A549 (cell line): ENCODE data around the gene PLK5. TPM values are rescaled to one million over a fixed set of nuclear protein-coding genes. Genes with fewer than 3 reads are reported as not detected.
A peak's percentile ranks its signal among the peaks of the same experiment; 100 is the strongest.

Source experiments
- ATAC-seq, 2 experiments: fragments of 200-7000 bp in 1 of 2; fragments of >200 bp in 1 of 2; cut with Nextera tagmentation in 1 of 2; cut with Tn5 transposase in 1 of 2; 3 replicates each; pipeline versions ENCODE4 v1.8.0 to v1.9.1; 2018 to 2020; ENCODE audit warnings: mild to moderate bottlenecking in 1 of 2, moderate library complexity in 1 of 2
- CTCF ChIA-PET: fragments of 300-600 bp; sonication (Branson Sonifier 250); formaldehyde crosslinking; extraction: SDS; loops from one replicate; lab custom pipeline; 2021; ENCODE audit warnings: antibody characterized with exemption, inconsistent platforms; lab: Yijun Ruan, JAX
- POLR2A ChIA-PET: fragments of 350-600 bp; formaldehyde crosslinking; extraction: SDS; loops from one replicate; lab custom pipeline; 2021; ENCODE audit warnings: antibody characterized with exemption, inconsistent platforms; lab: Yijun Ruan, JAX
- DNase-seq, 2 experiments: peaks; one replicate each; pipeline versions ENCODE4 v3.0.0 to v3.0.0-alpha.2; 2011 to 2016; ENCODE audit warnings: low read depth in 1 of 2, low spot score in 1 of 2
- FAIRE-seq: peaks from 2 replicates; lab custom pipeline; 2011; peaks lifted over from hg19 to GRCh38; lab: Jason Lieb, UNC
- H3K27ac ChIP-seq, 2 experiments: fragments of >200 bp; sonication (Bioruptor Twin); formaldehyde crosslinking; 3 replicates each; pipeline ENCODE4 v1.5.1; 2016 to 2017
- H3K4me1 ChIP-seq: fragments of >200 bp; sonication (Bioruptor Twin); formaldehyde crosslinking; 3 replicates; pipeline ENCODE4 v1.6.1; 2016
- H3K4me2 ChIP-seq: fragments of >200 bp; sonication (Bioruptor Twin); formaldehyde crosslinking; 3 replicates; pipeline ENCODE4 v1.6.1; 2016
- H3K4me3 ChIP-seq: fragments of >200 bp; sonication (Bioruptor Twin); formaldehyde crosslinking; 3 replicates; pipeline ENCODE4 v1.5.1; 2016
- H3K9me3 ChIP-seq: fragments of >200 bp; sonication (Bioruptor Twin); formaldehyde crosslinking; 3 replicates; pipeline ENCODE4 v1.6.1; 2016
- BHLHE40 ChIP-seq: IDR thresholded peaks from 2 replicates; pipeline ENCODE4 v1.6.1; 2012; ENCODE audit warnings: low read depth, low read length, inconsistent platforms
- CBX2 ChIP-seq: fragments of 200-600 bp; sonication (generic); IDR thresholded peaks from 2 replicates; pipeline ENCODE4 v1.6.1; 2016; ENCODE audit warnings: low read depth, mild to moderate bottlenecking, borderline replicate concordance
- CHD2 ChIP-seq: fragments of 150-350 bp; IDR thresholded peaks from 2 replicates; pipeline ENCODE4 v1.6.1; 2014; ENCODE audit warnings: low read length; ENCODE audit not compliant: partially characterized antibody
- EHMT2 ChIP-seq: fragments of 200-600 bp; sonication (generic); IDR thresholded peaks from 2 replicates; pipeline ENCODE4 v1.6.1; 2016; ENCODE audit warnings: antibody characterized with exemption, low read depth, mild to moderate bottlenecking, moderate library complexity
- JUN ChIP-seq, 2 experiments: fragments of >200 bp; sonication (Bioruptor Twin); formaldehyde crosslinking; IDR thresholded peaks; 2 replicates in 1 of 2; 3 replicates in 1 of 2; pipeline ENCODE4 v1.6.1; 2016 to 2017
- JUNB ChIP-seq: fragments of >200 bp; sonication (Bioruptor Twin); formaldehyde crosslinking; IDR thresholded peaks from 2 replicates; pipeline ENCODE4 v1.6.1; 2016
- KDM1A ChIP-seq: fragments of 200-600 bp; sonication (generic); IDR thresholded peaks from 2 replicates; pipeline ENCODE4 v1.6.1; 2016; ENCODE audit warnings: low read depth, mild to moderate bottlenecking
- KDM5A ChIP-seq: fragments of 200-600 bp; sonication (generic); IDR thresholded peaks from 2 replicates; pipeline ENCODE4 v1.6.1; 2016; ENCODE audit warnings: antibody characterized with exemption, mild to moderate bottlenecking
- MAFK ChIP-seq: fragments of 450-650 bp; IDR thresholded peaks from 2 replicates; pipeline ENCODE4 v1.6.1; 2014; ENCODE audit not compliant: partially characterized antibody
- MAZ ChIP-seq: fragments of 150-350 bp; IDR thresholded peaks from 2 replicates; pipeline ENCODE4 v1.6.1; 2014; ENCODE audit warnings: antibody characterized with exemption, low read depth, low read length, borderline replicate concordance
- NPAS2 ChIP-seq: fragments of 250-450 bp; sonication (Bioruptor Pico); IDR thresholded peaks from 2 replicates; pipeline ENCODE4 v1.8.0; 2022; ENCODE audit warnings: mild to moderate bottlenecking, moderate library complexity, borderline replicate concordance
- RARB ChIP-seq: fragments of 250-450 bp; sonication (Bioruptor Pico); IDR thresholded peaks from 2 replicates; pipeline ENCODE4 v1.8.0; 2021; ENCODE audit warnings: mild to moderate bottlenecking, moderate library complexity
- RCOR1 ChIP-seq: fragments of 150-350 bp; IDR thresholded peaks from 2 replicates; pipeline ENCODE4 v1.6.1; 2014; ENCODE audit warnings: antibody characterized with exemption, low read length, low read depth
- RNF2 ChIP-seq: fragments of 200-600 bp; sonication (generic); IDR thresholded peaks from 2 replicates; pipeline ENCODE4 v1.6.1; 2016; ENCODE audit warnings: low read depth, mild to moderate bottlenecking, antibody characterized with exemption, moderate library complexity, borderline replicate concordance
- TFCP2L1 ChIP-seq: fragments of 250-450 bp; sonication (Bioruptor Pico); IDR thresholded peaks from 2 replicates; pipeline ENCODE4 v1.5.0; 2021; ENCODE audit warnings: mild to moderate bottlenecking
- ZC3H11A ChIP-seq: fragments of 450-650 bp; IDR thresholded peaks from 2 replicates; pipeline ENCODE4 v1.6.1; 2014; ENCODE audit warnings: antibody characterized with exemption, mild to moderate bottlenecking
- WGBS: methylation state at CpG from one replicate; pipeline ENCODE4 v1.1.6; 2017; ENCODE audit errors: missing lambda C conversion rate; 5-methylcytosine and 5-hydroxymethylcytosine counted together
- polyA plus RNA-seq, 4 experiments: library from polyadenylated mRNA; depleted of rRNA in 3 of 4; stranded (reverse); fragments of >200 nt; fragmentation: RNase III in 1 of 4; extraction: RNeasy Plus Mini Kit Qiagen cat#74134 plus additional on column Dnase treatment in 1 of 4; gene quantifications; 2 replicates in 3 of 4; 3 replicates in 1 of 4; pipeline ENCODE4 v1.2.3, GENCODE V29; 2011 to 2017
- TF ChIP-seq, protein P1 (sequence below): IDR thresholded peaks from 2 replicates; pipeline ENCODE4 v1.6.1; 2012; ENCODE audit warnings: low read depth, borderline replicate concordance
- TF ChIP-seq, protein P2 (sequence below): IDR thresholded peaks from 2 replicates; pipeline ENCODE4 v1.6.1; 2012
- TF ChIP-seq, protein P3 (sequence below): fragments of >200 bp; sonication (Bioruptor Twin); formaldehyde crosslinking; IDR thresholded peaks from 2 replicates; pipeline ENCODE4 v1.6.1; 2016
- TF ChIP-seq, protein P4 (sequence below): fragments of 150-350 bp; IDR thresholded peaks from 2 replicates; pipeline ENCODE4 v1.6.1; 2014; ENCODE audit warnings: low read depth, mild to moderate bottlenecking, low read length
- TF ChIP-seq, protein P5 (sequence below): fragments of >200 bp; sonication (Bioruptor Twin); formaldehyde crosslinking; IDR thresholded peaks from 3 replicates; pipeline ENCODE4 v1.6.1; 2016
- TF ChIP-seq, protein P6 (sequence below): fragments of 250-450 bp; sonication (Bioruptor Pico); IDR thresholded peaks from 2 replicates; pipeline ENCODE4 v1.5.0; 2021; ENCODE audit warnings: mild to moderate bottlenecking, moderate library complexity, borderline replicate concordance

Gene PLK5
- polyA plus RNA-seq, 2 of the 4 experiments (the other 2 are of a cell fraction): not detected

DNA sequence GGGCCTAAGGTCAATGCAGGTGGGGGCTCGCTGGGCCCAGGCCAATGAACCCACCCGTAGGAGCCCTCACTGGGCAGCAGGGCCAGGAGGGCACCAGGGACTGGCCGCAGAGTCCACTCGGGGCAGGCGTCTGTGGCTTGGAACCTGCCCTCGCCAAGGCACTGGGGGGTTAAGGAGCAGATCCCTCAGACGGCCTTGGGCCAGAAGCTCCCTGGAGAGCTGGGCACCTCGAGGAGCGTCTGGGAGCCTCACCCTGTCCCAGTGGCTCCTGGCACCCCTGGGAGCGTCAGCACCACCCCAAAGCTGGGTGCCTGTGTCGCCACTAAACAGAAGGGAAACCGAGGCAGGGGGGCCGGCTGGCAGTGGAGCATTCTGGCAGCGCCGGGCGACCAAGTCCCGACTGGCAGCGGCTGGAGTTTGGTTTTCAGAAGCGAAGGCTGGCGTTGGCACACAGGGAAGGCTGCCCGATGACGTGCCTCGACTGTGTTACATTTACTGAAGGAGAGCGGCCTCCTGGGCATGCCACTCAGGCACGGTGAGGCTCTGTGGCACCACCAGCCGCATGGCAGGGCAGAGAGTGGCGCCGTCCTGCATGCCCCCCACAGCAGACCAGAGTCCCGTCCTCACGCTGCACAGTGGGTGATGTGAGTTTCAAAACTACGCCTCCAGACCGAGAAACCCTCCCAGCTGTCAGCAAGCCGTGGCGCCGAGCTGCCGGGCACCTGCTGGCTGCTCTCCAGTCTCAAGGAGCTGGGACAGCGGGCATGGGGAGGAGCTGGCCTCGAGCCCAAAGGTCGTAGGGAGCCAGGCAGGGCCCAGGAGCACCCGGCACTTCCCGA lies 53.4 kb downstream of the PLK5 start:
- H3K4me2 ChIP-seq: no peak overlapping the region
- DNase-seq (no peak), FAIRE-seq (no peak), ATAC-seq (peak in 1 of 2 experiments; percentile 12; a peak in 3 of 6 replicates)
- no peaks in the 10 kb centered on the region for H3K4me1 ChIP-seq
- TF ChIP-seq RARB (no peak), NPAS2 (CRISPR knock-in tag) (no peak), KDM1A (no peak), TFCP2L1 (no peak), CBX2 (no peak), ZC3H11A (no peak), RNF2 (no peak), BHLHE40 (no peak), KDM5A (no peak), RCOR1 (no peak)
- TF ChIP-seq, protein P1, sequence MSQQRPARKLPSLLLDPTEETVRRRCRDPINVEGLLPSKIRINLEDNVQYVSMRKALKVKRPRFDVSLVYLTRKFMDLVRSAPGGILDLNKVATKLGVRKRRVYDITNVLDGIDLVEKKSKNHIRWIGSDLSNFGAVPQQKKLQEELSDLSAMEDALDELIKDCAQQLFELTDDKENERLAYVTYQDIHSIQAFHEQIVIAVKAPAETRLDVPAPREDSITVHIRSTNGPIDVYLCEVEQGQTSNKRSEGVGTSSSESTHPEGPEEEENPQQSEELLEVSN: no peak
- TF ChIP-seq, protein P2, sequence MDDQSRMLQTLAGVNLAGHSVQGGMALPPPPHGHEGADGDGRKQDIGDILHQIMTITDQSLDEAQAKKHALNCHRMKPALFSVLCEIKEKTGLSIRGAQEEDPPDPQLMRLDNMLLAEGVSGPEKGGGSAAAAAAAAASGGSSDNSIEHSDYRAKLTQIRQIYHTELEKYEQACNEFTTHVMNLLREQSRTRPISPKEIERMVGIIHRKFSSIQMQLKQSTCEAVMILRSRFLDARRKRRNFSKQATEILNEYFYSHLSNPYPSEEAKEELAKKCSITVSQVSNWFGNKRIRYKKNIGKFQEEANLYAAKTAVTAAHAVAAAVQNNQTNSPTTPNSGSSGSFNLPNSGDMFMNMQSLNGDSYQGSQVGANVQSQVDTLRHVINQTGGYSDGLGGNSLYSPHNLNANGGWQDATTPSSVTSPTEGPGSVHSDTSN: no peak
- TF ChIP-seq, protein P3, sequence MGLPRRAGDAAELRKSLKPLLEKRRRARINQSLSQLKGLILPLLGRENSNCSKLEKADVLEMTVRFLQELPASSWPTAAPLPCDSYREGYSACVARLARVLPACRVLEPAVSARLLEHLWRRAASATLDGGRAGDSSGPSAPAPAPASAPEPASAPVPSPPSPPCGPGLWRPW: no peak
- TF ChIP-seq, protein P4, sequence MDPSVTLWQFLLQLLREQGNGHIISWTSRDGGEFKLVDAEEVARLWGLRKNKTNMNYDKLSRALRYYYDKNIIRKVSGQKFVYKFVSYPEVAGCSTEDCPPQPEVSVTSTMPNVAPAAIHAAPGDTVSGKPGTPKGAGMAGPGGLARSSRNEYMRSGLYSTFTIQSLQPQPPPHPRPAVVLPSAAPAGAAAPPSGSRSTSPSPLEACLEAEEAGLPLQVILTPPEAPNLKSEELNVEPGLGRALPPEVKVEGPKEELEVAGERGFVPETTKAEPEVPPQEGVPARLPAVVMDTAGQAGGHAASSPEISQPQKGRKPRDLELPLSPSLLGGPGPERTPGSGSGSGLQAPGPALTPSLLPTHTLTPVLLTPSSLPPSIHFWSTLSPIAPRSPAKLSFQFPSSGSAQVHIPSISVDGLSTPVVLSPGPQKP: no peak
- 85% methylated on average over 32 of the region's 41 CpGs for WGBS
- ChIA-PET CTCF (interaction anchor here (1.5 to 2.0 kb wide), 2 partner anchors 14 to 31 kb away, joined by 5 to 7 read pairs; no protein-coding TSS in a partner anchor), POLR2A (interaction anchor here (0.6 kb wide), 1 partner anchor 11 kb away, joined by 3 read pairs; no protein-coding TSS in a partner anchor)
- no peaks in the 10 kb centered on the region for H3K9me3 ChIP-seq
- no peak overlapping the region for H3K27ac ChIP-seq
- H3K4me3 ChIP-seq: no peak overlapping the region

DNA sequence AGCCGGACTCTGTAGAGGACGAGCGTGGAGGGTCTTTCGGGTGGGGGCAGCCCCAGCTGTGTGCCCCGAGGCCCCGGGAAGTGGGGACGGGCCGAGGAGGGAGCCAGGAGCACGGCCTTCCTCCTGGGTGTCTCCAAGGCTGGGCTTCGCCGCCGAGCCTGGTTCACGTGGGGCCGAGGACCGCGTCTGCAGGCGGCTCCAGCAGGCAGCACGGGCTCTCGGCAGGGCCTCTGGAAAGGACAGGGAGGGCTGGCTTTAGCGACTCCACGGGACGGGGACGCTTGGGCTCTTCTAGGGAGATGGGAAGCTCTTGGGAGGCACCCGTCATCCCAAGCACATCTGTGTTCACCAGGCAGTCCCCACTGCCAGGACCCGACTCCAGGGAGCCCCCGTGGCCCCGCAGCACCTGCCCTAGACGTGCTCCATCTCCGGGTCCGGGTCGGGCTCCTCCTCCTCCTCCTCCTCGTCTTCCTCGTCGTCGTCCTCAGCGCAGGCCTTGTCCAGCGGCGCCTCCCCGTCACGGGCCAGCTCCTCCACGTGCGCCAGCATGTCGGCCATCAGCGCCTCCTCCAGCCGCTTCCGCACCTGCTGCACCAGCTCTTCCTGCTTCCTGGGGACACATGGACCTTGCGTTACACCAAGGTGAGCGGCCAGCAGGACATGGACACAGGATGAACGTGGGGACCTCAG lies 54.2 kb downstream of the PLK5 start:
- CTCF ChIA-PET: interaction anchor here (2.0 kb wide), 1 partner anchor 32 kb away, joined by 7 read pairs; no protein-coding TSS in a partner anchor
- H3K9me3 ChIP-seq: no peaks in the 10 kb centered on the region
- no peak for FAIRE-seq
- WGBS: 94% methylated on average over 40 of the region's 49 CpGs
- H3K4me2 ChIP-seq: no peak overlapping the region
- POLR2A ChIA-PET: no interaction called here
- ATAC-seq: no peak; a peak in 1 of 6 replicates
- TF ChIP-seq EHMT2 (no peak), CHD2 (no peak), CBX2 (no peak), RCOR1 (no peak), JUN (IDR thresholded peaks at IDR 0.05) (no peak), MAFK (no peak), JUNB (no peak), MAZ (no peak)
- TF ChIP-seq, protein P5, sequence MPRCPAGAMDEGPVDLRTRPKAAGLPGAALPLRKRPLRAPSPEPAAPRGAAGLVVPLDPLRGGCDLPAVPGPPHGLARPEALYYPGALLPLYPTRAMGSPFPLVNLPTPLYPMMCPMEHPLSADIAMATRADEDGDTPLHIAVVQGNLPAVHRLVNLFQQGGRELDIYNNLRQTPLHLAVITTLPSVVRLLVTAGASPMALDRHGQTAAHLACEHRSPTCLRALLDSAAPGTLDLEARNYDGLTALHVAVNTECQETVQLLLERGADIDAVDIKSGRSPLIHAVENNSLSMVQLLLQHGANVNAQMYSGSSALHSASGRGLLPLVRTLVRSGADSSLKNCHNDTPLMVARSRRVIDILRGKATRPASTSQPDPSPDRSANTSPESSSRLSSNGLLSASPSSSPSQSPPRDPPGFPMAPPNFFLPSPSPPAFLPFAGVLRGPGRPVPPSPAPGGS: no peak
- TF ChIP-seq, protein P1: no peak
- TF ChIP-seq, protein P6, sequence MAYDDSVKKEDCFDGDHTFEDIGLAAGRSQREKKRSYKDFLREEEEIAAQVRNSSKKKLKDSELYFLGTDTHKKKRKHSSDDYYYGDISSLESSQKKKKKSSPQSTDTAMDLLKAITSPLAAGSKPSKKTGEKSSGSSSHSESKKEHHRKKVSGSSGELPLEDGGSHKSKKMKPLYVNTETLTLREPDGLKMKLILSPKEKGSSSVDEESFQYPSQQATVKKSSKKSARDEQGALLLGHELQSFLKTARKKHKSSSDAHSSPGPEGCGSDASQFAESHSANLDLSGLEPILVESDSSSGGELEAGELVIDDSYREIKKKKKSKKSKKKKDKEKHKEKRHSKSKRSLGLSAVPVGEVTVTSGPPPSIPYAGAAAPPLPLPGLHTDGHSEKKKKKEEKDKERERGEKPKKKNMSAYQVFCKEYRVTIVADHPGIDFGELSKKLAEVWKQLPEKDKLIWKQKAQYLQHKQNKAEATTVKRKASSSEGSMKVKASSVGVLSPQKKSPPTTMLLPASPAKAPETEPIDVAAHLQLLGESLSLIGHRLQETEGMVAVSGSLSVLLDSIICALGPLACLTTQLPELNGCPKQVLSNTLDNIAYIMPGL (CRISPR knock-in tag): no peak
- TF ChIP-seq, protein P2: no peak
- no peak overlapping the region for H3K27ac ChIP-seq
- no peak for DNase-seq
- H3K4me1 ChIP-seq: no peaks in the 10 kb centered on the region
- H3K4me3 ChIP-seq: no peak overlapping the region
